ENCODE results near the gene ANKRD23.
A peak's percentile ranks its signal among the peaks of the same experiment; 100 is the strongest.
"Not testable (repeated sequence)": the region's sequence is repeated elsewhere in the genome, so short reads cannot be mapped to it uniquely, and the experiment has no call there.

Gene ANKRD23

DNA sequence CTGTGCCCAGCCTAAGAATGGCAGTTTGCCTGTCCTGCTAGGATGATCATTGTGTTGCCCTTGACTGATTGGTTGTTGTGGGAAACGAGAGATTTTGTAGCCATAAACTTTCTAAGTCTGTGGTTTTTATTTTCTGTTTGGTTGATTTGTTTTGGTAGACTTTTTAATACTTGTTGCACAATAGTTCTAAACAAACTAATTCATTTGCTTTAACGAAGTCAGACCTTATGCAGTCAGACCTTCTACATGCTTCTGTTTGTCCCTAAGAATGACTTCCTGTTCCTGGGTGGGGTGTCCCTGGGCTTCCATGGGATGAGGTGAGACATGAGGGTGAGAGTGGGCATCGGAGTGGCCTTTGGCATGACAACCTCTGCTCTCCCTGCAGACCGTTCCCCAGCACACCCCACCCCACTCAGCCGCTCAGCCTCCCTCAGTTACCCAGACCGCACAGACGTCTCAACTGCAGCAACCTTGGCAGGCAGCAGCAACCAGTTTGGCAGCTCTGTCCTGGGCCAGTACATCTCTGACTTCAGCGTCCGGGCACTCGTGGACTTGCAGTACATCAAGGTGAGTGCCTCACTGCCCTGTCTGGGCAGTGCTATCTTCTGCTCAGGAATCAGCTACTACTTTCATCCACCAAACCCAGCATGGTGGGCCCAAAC lies 35.5 kb downstream of the ANKRD23 start:
- no peak for DNase-seq (ENCODE audit: low spot score)
- TF ChIP-seq, protein P1, sequence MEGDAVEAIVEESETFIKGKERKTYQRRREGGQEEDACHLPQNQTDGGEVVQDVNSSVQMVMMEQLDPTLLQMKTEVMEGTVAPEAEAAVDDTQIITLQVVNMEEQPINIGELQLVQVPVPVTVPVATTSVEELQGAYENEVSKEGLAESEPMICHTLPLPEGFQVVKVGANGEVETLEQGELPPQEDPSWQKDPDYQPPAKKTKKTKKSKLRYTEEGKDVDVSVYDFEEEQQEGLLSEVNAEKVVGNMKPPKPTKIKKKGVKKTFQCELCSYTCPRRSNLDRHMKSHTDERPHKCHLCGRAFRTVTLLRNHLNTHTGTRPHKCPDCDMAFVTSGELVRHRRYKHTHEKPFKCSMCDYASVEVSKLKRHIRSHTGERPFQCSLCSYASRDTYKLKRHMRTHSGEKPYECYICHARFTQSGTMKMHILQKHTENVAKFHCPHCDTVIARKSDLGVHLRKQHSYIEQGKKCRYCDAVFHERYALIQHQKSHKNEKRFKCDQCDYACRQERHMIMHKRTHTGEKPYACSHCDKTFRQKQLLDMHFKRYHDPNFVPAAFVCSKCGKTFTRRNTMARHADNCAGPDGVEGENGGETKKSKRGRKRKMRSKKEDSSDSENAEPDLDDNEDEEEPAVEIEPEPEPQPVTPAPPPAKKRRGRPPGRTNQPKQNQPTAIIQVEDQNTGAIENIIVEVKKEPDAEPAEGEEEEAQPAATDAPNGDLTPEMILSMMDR (IDR thresholded peaks at IDR 0.05; ENCODE audit: extremely low read depth, missing control alignments), result no peak

DNA sequence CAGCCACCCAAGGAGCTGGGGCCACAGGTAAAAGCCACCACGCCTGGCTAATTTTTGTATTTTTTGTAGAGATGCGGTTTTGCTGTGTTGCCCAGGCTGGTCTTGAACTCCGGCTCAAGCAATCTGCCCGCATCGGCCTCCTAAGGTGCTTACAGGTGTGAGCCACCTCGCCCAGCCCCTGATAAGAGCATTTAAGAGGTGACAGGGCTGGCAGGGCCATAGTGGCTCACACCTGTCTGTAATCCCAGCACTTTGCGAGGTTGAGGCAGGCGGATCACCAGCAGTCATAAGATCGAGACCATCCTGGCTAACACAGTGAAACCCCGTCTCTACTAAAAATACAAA lies 36.7 kb downstream of the ANKRD23 start:
- TF ChIP-seq, protein P1 (IDR thresholded peaks at IDR 0.05; ENCODE audit: extremely low read depth, missing control alignments), result no peak
- no peak for DNase-seq (ENCODE audit: low spot score)

DNA sequence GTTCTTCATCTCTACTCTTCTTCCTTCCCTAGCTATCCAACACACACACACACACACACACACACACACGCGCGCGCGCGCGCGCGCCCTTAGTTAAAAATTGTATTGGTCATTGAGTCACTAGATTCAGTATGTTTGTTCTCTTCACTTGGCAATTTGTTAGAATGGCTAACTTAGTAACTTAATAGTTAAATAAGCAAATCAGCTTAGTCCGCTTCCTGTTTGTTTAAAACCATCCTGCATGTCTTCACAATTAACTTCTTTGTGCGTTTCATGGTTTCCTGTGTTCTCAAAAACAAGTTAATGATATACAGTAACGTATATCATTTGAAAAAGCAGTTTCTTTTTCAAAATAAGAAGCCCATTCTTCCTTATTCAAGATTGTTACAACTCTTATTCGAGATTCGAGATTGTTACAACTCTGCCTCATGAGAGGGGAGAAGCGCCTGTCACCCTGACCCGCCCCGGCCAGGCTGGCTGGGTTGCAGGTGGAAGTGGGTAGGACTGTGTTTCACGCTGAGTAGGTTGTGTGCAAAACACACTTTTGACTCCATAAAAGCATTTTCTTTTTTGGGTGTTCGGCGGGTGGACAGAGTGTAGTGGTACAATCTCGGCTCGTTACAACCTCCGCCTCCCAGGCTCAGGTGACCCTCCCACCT lies 37.2 kb downstream of the ANKRD23 start:
- DNase-seq (ENCODE audit: low spot score), result peak; percentile 79
- TF ChIP-seq, protein P1 (IDR thresholded peaks at IDR 0.05; ENCODE audit: extremely low read depth, missing control alignments), result no peak

DNA sequence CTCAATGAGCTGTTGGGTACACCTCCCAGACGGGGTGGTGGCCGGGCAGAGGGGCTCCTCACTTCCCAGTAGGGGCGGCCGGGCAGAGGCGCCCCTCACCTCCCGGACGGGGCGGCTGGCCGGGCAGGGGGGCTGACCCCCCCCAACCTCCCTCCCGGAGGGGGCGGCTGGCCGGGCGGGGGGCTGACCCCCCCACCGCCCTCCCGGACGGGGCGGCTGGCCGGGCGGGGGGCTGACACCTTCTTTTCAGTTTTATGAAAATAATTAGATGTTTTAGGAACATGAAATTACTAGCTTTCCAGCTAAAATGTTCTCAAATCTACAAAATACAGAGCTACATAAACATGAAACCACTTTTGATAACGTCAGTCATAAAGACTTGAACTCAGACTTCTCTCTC lies 37.9 kb downstream of the ANKRD23 start:
- DNase-seq (ENCODE audit: low spot score), result not testable (repeated sequence)

DNA sequence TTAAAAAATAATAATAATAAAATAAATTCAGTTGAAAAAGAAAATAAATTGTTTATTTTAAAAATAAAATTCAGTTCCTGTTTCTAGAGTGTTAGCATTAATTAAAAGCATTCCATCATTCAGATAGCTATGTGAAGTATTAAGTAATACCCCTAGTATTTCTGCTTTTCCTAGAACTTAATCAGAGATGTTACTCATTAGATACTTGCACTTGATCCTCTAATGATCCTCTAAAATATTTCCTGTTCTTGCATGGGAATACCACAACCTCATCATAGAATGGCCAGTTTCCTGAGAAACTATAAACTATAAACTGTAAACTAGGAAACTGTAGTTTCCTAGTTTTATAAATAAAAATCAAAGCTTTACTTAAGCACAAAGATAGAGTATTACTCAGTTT lies 38.8 kb downstream of the ANKRD23 start:
- no peak for DNase-seq (ENCODE audit: low spot score)
- TF ChIP-seq, protein P1 (IDR thresholded peaks at IDR 0.05; ENCODE audit: extremely low read depth, missing control alignments), result no peak

DNA sequence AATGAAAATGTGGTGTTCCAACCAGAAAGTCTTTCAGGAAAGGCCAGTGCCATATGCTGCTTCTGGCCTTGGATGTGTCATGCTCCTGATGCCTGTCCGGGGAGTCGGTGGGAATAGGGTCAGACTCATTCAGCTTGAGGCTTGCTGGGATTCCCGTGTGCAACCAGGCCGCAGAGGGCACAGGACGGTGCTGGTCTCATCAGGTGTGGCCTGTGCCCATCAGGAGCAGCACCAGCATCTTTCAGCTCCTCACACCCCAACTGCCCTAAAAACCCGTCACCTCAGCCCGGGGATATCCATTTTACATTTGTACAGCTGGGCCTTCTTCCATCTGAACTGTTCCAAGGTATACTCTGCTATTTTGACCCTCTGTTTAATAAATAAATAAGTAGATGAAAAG lies 41.1 kb downstream of the ANKRD23 start:
- DNase-seq (ENCODE audit: low spot score), result no peak
- TF ChIP-seq, protein P1 (IDR thresholded peaks at IDR 0.05; ENCODE audit: extremely low read depth, missing control alignments), result no peak

DNA sequence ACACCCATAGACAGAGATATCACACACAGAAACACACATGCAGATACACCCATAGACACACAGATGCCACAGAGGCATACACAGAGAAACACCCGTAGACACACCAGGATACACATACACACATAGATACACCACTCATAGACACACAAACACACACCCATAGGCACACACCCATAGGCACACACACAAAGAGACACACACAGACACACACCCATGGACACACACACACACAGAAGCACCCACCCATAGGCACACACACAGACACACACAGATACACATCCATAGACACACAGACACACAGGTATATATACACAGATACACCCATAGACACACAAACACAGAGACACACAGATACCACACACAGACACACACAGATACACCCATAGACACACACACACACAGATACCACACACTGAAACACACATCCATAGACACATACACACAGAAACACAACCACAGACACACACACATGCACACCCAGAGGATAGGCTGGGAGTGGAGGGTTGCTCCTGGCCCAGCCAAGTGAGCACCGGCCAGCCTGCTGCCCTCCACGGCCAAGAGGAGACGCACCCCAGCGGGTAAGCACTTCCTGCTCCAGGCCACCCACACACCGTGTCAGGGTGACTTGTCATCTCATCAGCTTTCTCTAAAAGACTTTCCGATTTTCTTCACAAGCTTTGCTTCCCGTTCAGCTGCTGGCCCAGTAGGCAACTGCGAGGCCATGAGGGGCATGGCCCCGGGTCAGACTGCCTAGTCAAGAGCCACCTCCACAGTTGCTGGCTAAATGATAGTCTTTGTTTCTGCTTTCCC lies 41.8 kb downstream of the ANKRD23 start:
- TF ChIP-seq, protein P1 (IDR thresholded peaks at IDR 0.05; ENCODE audit: extremely low read depth, missing control alignments), result no peak
- DNase-seq (ENCODE audit: low spot score), result peak; percentile 84

All from GM20000 (cell line).